Measurements from ENCODE around the gene OTUB1. TPM values are rescaled to one million over a fixed set of nuclear protein-coding genes. Genes with fewer than 3 reads are reported as not detected.
A peak's percentile ranks its signal among the peaks of the same experiment; 100 is the strongest.

Gene OTUB1
- total RNA-seq, 1 experiment from 2014 or later: 76.6 TPM

GRCh38 chr11:64034411-64034811 lies 48.2 kb downstream of the OTUB1 start:
- Histone ChIP-seq H3K27me3 (ENCODE audit: control insufficient read depth, insufficient read depth, low read length) (peaks cover 62% of the 10 kb centered on the region), H3K4me3 (ENCODE audit: insufficient read depth, low read depth, low read length) (no peak overlapping the region), H3K36me3 (replicated peaks; ENCODE audit: control insufficient read depth, insufficient read depth, low read length) (no peaks in the 10 kb centered on the region)
- peak; percentile 88 for DNase-seq

- H3K27me3 ChIP-seq (ENCODE audit: control insufficient read depth, insufficient read depth, low read length): peaks cover 62% of the 10 kb centered on the region
Observed at GRCh38 chr11:64035081-64035524, 48.9 kb downstream of the OTUB1 start.

GRCh38 chr11:64035576-64035975 lies 49.3 kb downstream of the OTUB1 start, which contains the start of gene FLRT1:
FLRT1 (plus strand) TSS chr11:64035931; CDS start chr11:64116268, 80,337 bp downstream.
- Histone ChIP-seq H3K36me3 (replicated peaks; ENCODE audit: control insufficient read depth, insufficient read depth, low read length) (no peaks in the 10 kb centered on the region), H3K27me3 (ENCODE audit: control insufficient read depth, insufficient read depth, low read length) (peaks cover 60% of the 10 kb centered on the region), H3K4me3 (ENCODE audit: insufficient read depth, low read depth, low read length) (peak within 1 kb of the TSS; percentile 46)
- DNase-seq: peak; percentile 85

More at GRCh38 chr11:64035081-64035524, 48.9 kb downstream of the OTUB1 start:
- DNase-seq: no peak
- Histone ChIP-seq H3K36me3 (replicated peaks; ENCODE audit: control insufficient read depth, insufficient read depth, low read length) (no peaks in the 10 kb centered on the region), H3K4me3 (ENCODE audit: insufficient read depth, low read depth, low read length) (peak overlapping the region; percentile 27; the same call in 1 of the 2 replicates)

- Histone ChIP-seq H3K4me3 (ENCODE audit: insufficient read depth, low read depth, low read length) (peak overlapping the region; percentile 46), H3K27me3 (ENCODE audit: control insufficient read depth, insufficient read depth, low read length) (peaks cover 57% of the 10 kb centered on the region), H3K36me3 (replicated peaks; ENCODE audit: control insufficient read depth, insufficient read depth, low read length) (no peaks in the 10 kb centered on the region)
- DNase-seq: peak; percentile 89
Observed at GRCh38 chr11:64036087-64037026, 50.1 kb downstream of the OTUB1 start.

GRCh38 chr11:64037027-64037634 lies 50.9 kb downstream of the OTUB1 start:
- H3K36me3 ChIP-seq (replicated peaks; ENCODE audit: control insufficient read depth, insufficient read depth, low read length): no peaks in the 10 kb centered on the region
- peaks cover 56% of the 10 kb centered on the region for H3K27me3 ChIP-seq (ENCODE audit: control insufficient read depth, insufficient read depth, low read length)
- DNase-seq: peak; percentile 89
- peak overlapping the region; percentile 46 for H3K4me3 ChIP-seq (ENCODE audit: insufficient read depth, low read depth, low read length)

GRCh38 chr11:64038500-64038899 lies 52.3 kb downstream of the OTUB1 start:
- Histone ChIP-seq H3K27me3 (ENCODE audit: control insufficient read depth, insufficient read depth, low read length) (peaks cover 50% of the 10 kb centered on the region), H3K36me3 (replicated peaks; ENCODE audit: control insufficient read depth, insufficient read depth, low read length) (no peaks in the 10 kb centered on the region), H3K4me3 (ENCODE audit: insufficient read depth, low read depth, low read length) (no peak overlapping the region)
- no peak for DNase-seq

- no peak overlapping the region for H3K4me3 ChIP-seq (ENCODE audit: insufficient read depth, low read depth, low read length)
- DNase-seq: peak; percentile 62
- peaks cover 46% of the 10 kb centered on the region for H3K27me3 ChIP-seq (ENCODE audit: control insufficient read depth, insufficient read depth, low read length)
- no peaks in the 10 kb centered on the region for H3K36me3 ChIP-seq (replicated peaks; ENCODE audit: control insufficient read depth, insufficient read depth, low read length)
Observed at GRCh38 chr11:64039012-64039665, 52.9 kb downstream of the OTUB1 start.

- Histone ChIP-seq H3K27me3 (ENCODE audit: control insufficient read depth, insufficient read depth, low read length) (peaks cover 36% of the 10 kb centered on the region), H3K36me3 (replicated peaks; ENCODE audit: control insufficient read depth, insufficient read depth, low read length) (no peaks in the 10 kb centered on the region), H3K4me3 (ENCODE audit: insufficient read depth, low read depth, low read length) (no peak overlapping the region)
- peak; percentile 95 for DNase-seq
Observed at GRCh38 chr11:64040684-64041322, 54.6 kb downstream of the OTUB1 start.

- DNase-seq: no peak
- peaks cover 26% of the 10 kb centered on the region for H3K27me3 ChIP-seq (ENCODE audit: control insufficient read depth, insufficient read depth, low read length)
- H3K4me3 ChIP-seq (ENCODE audit: insufficient read depth, low read depth, low read length): no peak overlapping the region
- H3K36me3 ChIP-seq (replicated peaks; ENCODE audit: control insufficient read depth, insufficient read depth, low read length): no peaks in the 10 kb centered on the region
Observed at GRCh38 chr11:64041846-64042245, 55.6 kb downstream of the OTUB1 start.

GRCh38 chr11:64042301-64042700 lies 56.1 kb downstream of the OTUB1 start:
- no peaks in the 10 kb centered on the region for H3K36me3 ChIP-seq (replicated peaks; ENCODE audit: control insufficient read depth, insufficient read depth, low read length)
- no peak overlapping the region for H3K4me3 ChIP-seq (ENCODE audit: insufficient read depth, low read depth, low read length)
- DNase-seq: peak; percentile 66
- peaks cover 21% of the 10 kb centered on the region for H3K27me3 ChIP-seq (ENCODE audit: control insufficient read depth, insufficient read depth, low read length)

- Histone ChIP-seq H3K27me3 (ENCODE audit: control insufficient read depth, insufficient read depth, low read length) (peaks cover 9% of the 10 kb centered on the region), H3K36me3 (replicated peaks; ENCODE audit: control insufficient read depth, insufficient read depth, low read length) (no peaks in the 10 kb centered on the region), H3K4me3 (ENCODE audit: insufficient read depth, low read depth, low read length) (no peak overlapping the region)
- DNase-seq: no peak
Observed at GRCh38 chr11:64043545-64043944, 57.3 kb downstream of the OTUB1 start.

GRCh38 chr11:64044730-64045393 lies 58.6 kb downstream of the OTUB1 start:
- no peak overlapping the region for H3K4me3 ChIP-seq (ENCODE audit: insufficient read depth, low read depth, low read length)
- peaks cover 3% of the 10 kb centered on the region; the same call in 1 of the 2 replicates for H3K27me3 ChIP-seq (ENCODE audit: control insufficient read depth, insufficient read depth, low read length)
- H3K36me3 ChIP-seq (replicated peaks; ENCODE audit: control insufficient read depth, insufficient read depth, low read length): no peaks in the 10 kb centered on the region
- no peak for DNase-seq

- Histone ChIP-seq H3K27me3 (ENCODE audit: control insufficient read depth, insufficient read depth, low read length) (peaks cover 2% of the 10 kb centered on the region; the same call in 1 of the 2 replicates), H3K4me3 (ENCODE audit: insufficient read depth, low read depth, low read length) (no peak overlapping the region), H3K36me3 (replicated peaks; ENCODE audit: control insufficient read depth, insufficient read depth, low read length) (no peaks in the 10 kb centered on the region)
- no peak for DNase-seq
Observed at GRCh38 chr11:64045700-64046099, 59.5 kb downstream of the OTUB1 start.

Data from H7 (cell line).